ENCODE data around the gene ZFYVE16. TPM values are rescaled to one million over a fixed set of nuclear protein-coding genes. Genes with fewer than 3 reads are reported as not detected.

The ZFYVE16 gene
- total and polyA plus RNA-seq, 12 donors = 8.3 to 52.6 (median 42.8) TPM

DNA sequence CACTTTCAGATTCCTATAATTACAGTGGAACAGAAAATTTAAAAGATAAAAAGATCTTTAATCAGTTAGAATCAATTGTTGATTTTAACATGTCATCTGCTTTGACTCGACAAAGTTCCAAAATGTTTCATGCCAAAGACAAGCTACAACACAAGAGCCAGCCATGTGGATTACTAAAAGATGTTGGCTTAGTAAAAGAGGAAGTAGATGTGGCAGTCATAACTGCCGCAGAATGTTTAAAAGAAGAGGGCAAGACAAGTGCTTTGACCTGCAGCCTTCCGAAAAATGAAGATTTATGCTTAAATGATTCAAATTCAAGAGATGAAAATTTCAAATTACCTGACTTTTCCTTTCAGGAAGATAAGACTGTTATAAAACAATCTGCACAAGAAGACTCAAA, 29.5 kb downstream of the ZFYVE16 start:
- Histone ChIP-seq H3K36me3 (peaks cover 0 to 81% (median 12%) of the 10 kb centered on the region in 9 donors), H3K27ac (no peak overlapping the region)
- WGBS, 2 donors = 94 to 98% methylated on average over 3 of the region's 3 CpGs

GRCh38 chr5:80438739-80439138, 30.9 kb downstream of the ZFYVE16 start:
- ATAC-seq (no peak), DNase-seq (no peak)
- intact Hi-C loops (cut with DNase I) = no loop called here
- H3K4me1 ChIP-seq = no peaks in the 10 kb centered on the region
- H3K36me3 ChIP-seq = peaks cover 0 to 96% (median 12%) of the 10 kb centered on the region in 9 donors
- no peaks in the 10 kb centered on the region for H3K9me3 ChIP-seq
- no peak overlapping the region for H3K27ac ChIP-seq
- H3K4me3 ChIP-seq = no peak overlapping the region
- no peak for TF ChIP-seq CTCF (IDR thresholded peaks at IDR 0.05)
- 98 to 99% methylated on average over 4 of the region's 4 CpGs for WGBS, 2 donors
- no peaks in the 10 kb centered on the region for H3K27me3 ChIP-seq

More for the DNA sequence above, 29.5 kb downstream of the ZFYVE16 start:
- ATAC-seq (no peak), DNase-seq (no peak)
- Histone ChIP-seq H3K9me3 (no peaks in the 10 kb centered on the region), H3K4me1 (no peaks in the 10 kb centered on the region), H3K4me3 (no peak overlapping the region), H3K27me3 (no peaks in the 10 kb centered on the region)
- no peak for TF ChIP-seq CTCF (IDR thresholded peaks at IDR 0.05)
- intact Hi-C loops (cut with DNase I) = no loop called here

GRCh38 chr5:80439213-80439612, 31.3 kb downstream of the ZFYVE16 start:
- TF ChIP-seq CTCF (IDR thresholded peaks at IDR 0.05) = no peak
- H3K4me1 ChIP-seq = no peaks in the 10 kb centered on the region
- DNase-seq (no peak), ATAC-seq (no peak)
- H3K27ac ChIP-seq = no peak overlapping the region
- no peaks in the 10 kb centered on the region for H3K27me3 ChIP-seq
- no peaks in the 10 kb centered on the region for H3K9me3 ChIP-seq
- intact Hi-C loops (cut with DNase I) = no loop called here
- peaks cover 0 to 98% (median 12%) of the 10 kb centered on the region in 9 donors for H3K36me3 ChIP-seq
- no peak overlapping the region for H3K4me3 ChIP-seq

DNA sequence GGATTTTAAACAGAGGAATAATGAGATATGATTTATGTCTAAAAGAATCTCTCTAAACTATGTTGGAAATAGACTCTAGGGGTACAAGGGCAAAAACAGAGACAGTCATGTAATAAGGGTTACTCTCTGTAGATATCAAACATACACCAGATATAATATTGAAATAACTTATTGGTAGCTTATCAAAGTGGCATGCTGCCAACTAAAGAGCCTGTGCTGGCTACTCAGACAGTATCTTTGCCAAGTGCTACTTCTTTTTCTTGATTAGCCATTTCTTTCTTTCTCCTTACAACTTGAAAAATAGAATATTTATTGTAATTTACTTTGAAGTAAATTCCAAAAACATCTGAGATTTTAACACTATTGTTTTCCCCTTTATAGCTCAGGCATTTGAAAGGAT, 34.9 kb downstream of the ZFYVE16 start:
- intact Hi-C loops (cut with DNase I) = no loop called here
- H3K27me3 ChIP-seq = no peaks in the 10 kb centered on the region
- no peaks in the 10 kb centered on the region for H3K4me1 ChIP-seq
- TF ChIP-seq CTCF (IDR thresholded peaks at IDR 0.05) = no peak
- peaks cover 0 to 98% (median 24%) of the 10 kb centered on the region in 9 donors for H3K36me3 ChIP-seq
- no peaks in the 10 kb centered on the region for H3K9me3 ChIP-seq
- no peak for ATAC-seq
- H3K27ac ChIP-seq = no peak overlapping the region
- DNase-seq = no peak
- H3K4me3 ChIP-seq = no peak overlapping the region

All from heart right ventricle (tissue), 16 donors.